Right renal cortex interstitium (tissue), 3 donors: ENCODE measurements around the gene RAMP1. TPM values are rescaled to one million over a fixed set of nuclear protein-coding genes. Genes with fewer than 3 reads are reported as not detected.

Experiments
- DNase-seq, 3 donors: peaks; one replicate each; pipeline ENCODE4 v3.0.0-alpha.2; 2013; ENCODE audit warnings: low read depth in 3 of 3, low spot score in 2 of 3
- polyA plus RNA-seq, 3 donors: library from polyadenylated mRNA; unstranded; fragments of 120-200 nt; gene quantifications; one replicate each; pipeline ENCODE4 v1.2.1, GENCODE V29; 2013; ENCODE audit not compliant: insufficient read length in 3 of 3

RAMP1 gene
- polyA plus RNA-seq, 3 donors, result 2.3 to 6.6 (median 2.7) TPM

- DNase-seq, result no peak
Measured at GRCh38 chr2:237876061-237876526, 16.7 kb downstream of the RAMP1 start.

GRCh38 chr2:237876532-237876931, 17.1 kb downstream of the RAMP1 start:
- DNase-seq, result no peak

- no peak for DNase-seq
Measured at GRCh38 chr2:237876951-237877491, 17.6 kb downstream of the RAMP1 start.

- no peak for DNase-seq
Measured at GRCh38 chr2:237877576-237878307, 18.3 kb downstream of the RAMP1 start.

- DNase-seq, result no peak
Measured at GRCh38 chr2:237878321-237879057, 19.1 kb downstream of the RAMP1 start.

- DNase-seq, result no peak
Measured at GRCh38 chr2:237879058-237879430, 19.6 kb downstream of the RAMP1 start.

GRCh38 chr2:237879991-237880560, 20.7 kb downstream of the RAMP1 start:
- no peak for DNase-seq

- DNase-seq, result no peak
Measured at GRCh38 chr2:237882510-237883481, 23.4 kb downstream of the RAMP1 start.

GRCh38 chr2:237883951-237884446, 24.6 kb downstream of the RAMP1 start:
- DNase-seq, result no peak

GRCh38 chr2:237884681-237885080, 25.3 kb downstream of the RAMP1 start:
- DNase-seq, result no peak

GRCh38 chr2:237885111-237885930, 25.9 kb downstream of the RAMP1 start:
- no peak for DNase-seq

GRCh38 chr2:237885931-237886684, 26.7 kb downstream of the RAMP1 start:
- no peak for DNase-seq

GRCh38 chr2:237886685-237887481, 27.5 kb downstream of the RAMP1 start:
- no peak for DNase-seq

- no peak for DNase-seq
Measured at GRCh38 chr2:237888389-237888788, 29.0 kb downstream of the RAMP1 start.

- no peak for DNase-seq
Measured at GRCh38 chr2:237889016-237889415, 29.6 kb downstream of the RAMP1 start.

- no peak for DNase-seq
Measured at GRCh38 chr2:237889811-237890210, 30.4 kb downstream of the RAMP1 start.

GRCh38 chr2:237892478-237892877, 33.1 kb downstream of the RAMP1 start:
- no peak for DNase-seq
